GM19193 (cell line): Measurements from ENCODE around the gene FRYL.

Experiments used
- POLR2A ChIP-seq: IDR thresholded peaks from 4 replicates; pipeline ENCODE4 v1.6.1; 2011; ENCODE audit not compliant: insufficient read depth, insufficient read length; ENCODE audit errors: extremely low read depth

FRYL gene

DNA sequence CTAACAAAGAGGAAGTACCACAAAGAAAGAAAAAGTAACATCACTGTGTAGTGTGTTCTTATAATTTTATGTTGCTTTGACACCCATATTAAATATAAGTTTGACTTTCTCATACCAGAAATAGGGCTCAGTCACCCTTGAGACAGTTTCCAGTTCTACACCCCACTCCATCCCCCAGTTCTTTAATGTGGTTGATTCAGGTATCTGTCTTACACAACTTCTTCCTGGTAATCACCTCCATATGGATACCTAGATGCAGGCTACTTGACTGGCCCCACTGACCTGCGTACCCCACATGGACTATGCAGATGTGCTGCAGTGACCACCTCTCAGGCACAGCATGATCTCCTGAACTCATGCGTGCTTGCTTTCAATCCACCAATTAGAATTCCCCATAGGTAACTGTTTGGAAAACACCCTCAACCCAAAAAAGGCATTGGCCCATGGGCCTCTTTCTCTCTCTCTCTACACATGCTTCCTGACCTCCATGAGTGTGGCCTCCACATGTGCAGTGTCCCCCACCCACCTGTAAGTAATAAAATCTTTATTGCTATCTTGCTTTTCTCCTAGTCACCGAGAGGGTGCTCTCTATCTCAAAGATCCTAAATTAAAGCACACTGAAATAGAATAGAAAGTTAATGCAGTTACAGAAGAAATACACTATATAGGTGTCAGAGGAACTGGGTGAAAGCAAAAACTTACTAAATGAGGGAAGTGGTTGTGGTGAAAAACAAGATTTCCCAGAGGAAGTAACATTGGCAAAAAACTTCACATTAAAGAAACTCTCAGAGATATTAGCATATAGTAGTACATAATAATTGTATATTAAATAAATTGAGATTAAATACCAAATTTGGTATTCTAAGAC lies 191.6 kb downstream of the FRYL start:
- no peak for TF ChIP-seq POLR2A

DNA sequence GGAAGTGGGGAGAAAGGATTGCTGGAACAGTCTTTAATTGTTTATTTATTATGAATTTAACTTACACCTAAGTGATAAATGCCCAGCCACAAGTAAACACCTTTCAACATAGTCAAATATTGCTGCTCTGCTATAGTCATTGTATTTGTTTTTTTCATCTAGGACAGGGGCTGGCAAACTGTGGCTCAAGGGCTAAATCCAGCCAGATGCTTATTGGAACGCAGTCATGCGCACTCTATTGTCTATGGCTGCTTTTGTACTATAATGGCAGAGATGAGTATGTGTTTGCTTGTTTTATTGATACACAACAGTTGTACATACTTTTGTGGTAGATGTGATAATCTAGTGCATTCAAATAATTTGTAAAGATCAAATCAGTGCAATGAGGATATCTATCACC lies 194.7 kb downstream of the FRYL start:
- TF ChIP-seq POLR2A = no peak

DNA sequence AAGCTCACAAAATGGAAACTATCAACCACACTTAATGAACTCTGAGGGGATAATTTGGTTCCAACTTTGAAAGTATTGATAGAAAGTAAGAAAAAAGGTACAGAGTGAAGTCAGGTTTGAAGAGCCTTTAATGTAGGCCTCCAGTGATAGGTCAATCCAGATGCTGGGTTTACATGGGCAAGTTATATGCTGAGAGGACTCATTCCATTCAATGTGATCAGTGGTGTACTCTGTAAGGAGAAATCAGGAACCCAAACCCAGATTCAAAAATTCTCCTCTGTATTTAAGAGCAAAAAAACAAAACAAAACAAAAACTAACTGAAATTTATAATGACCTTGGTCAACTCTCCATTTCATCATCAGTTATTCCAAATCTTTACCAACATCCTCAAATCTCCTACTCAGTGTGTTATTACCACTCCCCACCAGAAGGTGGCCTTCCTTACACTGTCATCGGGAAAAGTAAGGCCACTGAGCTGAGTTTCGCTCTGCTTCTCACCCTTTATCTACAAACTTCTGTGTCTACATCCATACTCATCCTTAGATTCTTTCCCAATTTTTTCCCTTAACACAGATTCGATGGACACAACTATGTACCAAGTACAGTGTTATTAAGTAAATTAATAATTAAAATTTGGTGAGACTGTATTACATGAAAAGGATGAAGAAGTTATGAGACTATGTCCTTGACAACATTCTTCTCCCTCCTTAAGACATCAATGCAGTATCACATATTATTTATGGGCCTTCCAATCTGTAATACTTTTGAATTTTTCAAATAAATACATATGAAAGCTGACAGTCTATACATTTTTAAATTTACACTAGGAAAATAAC lies 201.7 kb downstream of the FRYL start:
- TF ChIP-seq POLR2A = no peak

DNA sequence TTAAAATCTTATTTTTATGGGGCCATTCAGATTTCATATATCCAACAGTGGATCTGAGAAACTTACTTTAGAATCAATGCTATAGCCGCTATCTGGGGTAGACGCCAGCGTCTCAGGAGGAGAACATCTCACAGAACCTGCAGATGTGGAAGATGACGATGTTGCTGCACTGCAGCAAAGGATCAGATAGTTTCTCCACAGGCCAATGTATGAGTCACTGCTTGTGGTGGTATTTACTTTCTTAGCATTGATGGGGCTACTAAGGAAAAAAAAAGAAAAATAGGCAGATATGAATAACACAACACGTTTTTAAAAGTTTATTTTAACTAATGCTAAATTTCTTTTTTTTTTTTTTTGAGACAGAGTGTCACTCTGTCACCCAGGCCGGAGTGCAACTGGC lies 204.1 kb downstream of the FRYL start:
- no peak for TF ChIP-seq POLR2A

DNA sequence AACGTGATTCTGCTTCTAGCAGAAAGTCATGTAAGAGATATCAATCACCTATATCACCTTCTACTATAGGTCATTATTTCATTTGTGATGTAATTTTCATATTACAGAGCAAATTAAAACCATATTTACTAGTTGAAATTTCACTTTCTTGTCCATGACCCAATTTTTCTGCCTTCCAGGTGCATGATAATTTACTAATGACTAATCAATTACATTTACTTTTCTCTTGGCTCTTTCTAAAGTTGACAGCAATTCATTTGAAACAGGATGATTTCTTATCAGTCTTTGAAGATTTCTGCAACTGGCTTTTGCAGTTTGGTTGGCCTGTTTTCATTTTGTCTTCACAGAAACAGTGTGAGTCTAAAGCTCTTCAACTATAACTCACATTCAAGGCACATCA lies 208.6 kb downstream of the FRYL start:
- TF ChIP-seq POLR2A = no peak

DNA sequence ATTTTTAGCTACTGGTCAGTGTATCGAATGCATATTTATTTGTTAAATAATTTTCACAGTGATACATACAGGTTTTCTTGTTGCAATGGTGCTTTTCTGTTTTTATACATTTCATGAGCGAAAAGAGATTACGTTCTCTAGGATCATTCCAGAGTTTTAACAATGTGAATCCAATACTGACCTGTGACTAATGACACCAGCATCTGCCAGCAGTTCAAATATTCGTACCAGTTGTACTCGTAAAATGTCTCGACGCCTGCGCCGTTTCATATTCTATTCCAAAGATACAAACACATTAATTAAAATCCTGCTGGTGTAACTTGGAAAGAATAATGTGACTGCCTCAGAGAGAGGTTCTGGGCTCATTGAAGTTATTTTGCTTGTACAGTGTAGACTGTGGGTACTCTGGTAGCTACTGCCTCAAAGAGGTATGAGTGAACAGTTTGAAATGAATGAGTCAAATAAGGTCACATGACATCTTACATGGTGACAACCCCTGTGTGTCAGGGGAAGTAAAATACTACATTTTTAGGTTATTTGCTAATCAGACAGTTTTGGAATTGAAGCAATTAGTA lies 209.3 kb downstream of the FRYL start:
- TF ChIP-seq POLR2A = no peak

DNA sequence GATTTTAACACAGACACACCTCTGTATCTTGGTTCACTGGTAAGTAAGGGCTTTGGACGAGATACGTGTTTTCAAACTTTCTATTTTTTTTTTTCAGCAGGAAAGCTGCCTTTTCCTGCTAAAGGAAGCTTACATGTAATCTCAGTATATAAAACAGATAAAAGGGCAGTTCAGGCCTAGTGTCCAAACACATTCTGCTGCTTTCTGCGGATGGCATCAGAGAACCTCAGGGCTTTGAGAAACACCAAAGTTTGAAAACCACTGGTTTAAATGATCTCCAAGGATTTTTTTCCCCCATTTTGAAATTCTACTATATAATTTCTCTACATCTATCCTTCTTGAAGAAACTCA lies 214.1 kb downstream of the FRYL start:
- TF ChIP-seq POLR2A = no peak

DNA sequence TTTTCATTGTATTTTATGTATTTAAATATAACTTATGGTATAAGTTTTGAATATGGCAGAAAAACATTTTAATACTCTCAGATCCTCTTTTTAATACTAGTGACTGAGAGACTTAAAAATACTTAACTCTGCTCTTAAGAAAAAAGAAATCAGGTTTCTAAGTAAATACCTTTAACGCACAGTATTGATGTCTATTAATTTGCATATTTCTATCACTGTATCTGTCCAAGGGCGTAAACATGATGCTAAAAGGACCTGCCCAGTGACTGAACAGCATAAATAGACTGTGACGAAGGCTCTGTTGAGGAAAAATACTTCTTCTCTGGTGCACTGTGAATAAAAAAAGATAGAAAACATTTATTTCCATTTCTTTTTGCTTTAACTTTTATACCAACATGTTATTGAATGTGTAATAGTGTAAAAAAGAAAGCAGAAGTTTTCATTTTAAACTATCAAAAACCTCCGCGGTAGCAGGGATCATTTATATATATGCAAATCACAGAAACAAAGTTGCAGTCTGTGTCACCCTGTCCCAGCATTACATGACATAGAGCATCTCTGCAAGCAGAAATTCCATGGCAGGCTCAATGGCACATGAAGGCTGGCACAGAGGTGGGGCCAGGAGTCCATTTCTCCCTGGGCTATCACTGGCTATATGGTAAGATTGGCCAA lies 214.6 kb downstream of the FRYL start:
- TF ChIP-seq POLR2A = no peak

DNA sequence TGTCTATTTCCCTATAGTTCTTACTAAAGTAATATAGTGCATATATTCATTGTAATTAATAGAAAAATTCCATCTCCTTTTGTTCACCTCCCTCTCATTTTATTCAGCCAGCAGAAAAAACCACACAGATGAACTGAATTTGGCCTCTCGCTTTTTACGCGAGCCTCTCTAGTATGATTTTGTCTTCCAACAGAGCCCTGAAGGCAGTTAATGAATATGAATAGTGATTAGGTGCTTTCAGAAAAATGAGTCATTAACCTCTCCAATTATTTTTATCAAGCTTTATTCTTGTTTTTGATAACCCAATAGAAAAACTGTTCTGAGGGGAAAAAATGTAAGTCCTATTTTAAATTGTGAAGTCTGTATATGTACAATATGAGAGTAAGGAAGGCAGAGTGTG lies 215.9 kb downstream of the FRYL start:
- no peak for TF ChIP-seq POLR2A

DNA sequence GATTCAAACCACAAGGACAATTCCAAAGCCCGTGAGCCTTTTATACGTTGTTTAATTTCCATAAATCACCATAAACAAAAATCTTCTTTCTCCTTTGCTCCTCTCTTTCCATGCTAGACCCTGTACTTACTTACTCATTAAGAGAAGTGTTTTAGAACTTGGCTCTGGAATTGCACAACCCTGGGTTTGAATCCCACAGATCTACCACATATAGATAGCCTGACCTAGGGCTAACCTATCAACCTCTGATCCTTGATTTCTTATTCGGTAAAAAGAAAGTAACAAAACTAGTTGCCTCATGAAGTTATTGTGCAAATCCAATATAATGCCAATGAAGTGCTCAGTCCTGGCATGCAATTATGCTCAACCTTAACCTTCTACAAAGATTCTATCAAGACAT lies 221.3 kb downstream of the FRYL start:
- no peak for TF ChIP-seq POLR2A

DNA sequence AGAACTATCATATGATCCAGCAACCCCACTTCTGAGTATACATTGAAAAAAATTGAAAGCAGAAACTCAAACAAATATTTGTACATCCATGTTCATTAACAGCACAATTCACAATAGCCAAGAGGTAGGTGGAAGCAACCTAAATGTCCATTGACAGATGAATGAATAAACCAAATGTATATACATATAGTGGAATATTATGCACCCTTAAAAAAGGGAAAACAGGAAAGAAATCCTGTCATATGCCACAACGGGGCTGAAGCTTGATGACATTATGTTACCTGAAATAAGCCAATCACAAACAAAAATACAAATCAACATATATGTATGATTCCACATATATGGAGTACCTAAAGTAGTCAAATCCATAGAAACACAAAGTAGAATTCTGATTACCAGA lies 222.1 kb downstream of the FRYL start:
- no peak for TF ChIP-seq POLR2A

DNA sequence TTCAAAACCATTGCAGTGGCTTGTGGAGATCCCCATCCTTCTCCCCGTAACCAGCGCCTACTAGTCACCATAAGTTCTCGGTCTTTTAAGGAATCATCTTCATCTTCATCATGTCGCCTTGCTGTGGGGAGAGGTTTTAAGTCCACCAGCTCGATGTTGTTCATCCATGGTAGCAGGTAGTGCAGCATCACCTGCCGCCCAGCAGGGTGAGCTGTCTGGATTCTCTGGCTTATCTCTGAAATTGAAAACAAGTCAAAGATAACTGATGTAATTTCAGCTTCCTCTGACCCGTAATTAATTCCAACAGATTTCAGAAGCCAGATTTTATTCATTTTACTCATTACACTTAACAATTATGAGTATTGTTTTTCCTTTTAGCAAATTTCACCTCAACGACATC lies 222.6 kb downstream of the FRYL start:
- TF ChIP-seq POLR2A = no peak

DNA sequence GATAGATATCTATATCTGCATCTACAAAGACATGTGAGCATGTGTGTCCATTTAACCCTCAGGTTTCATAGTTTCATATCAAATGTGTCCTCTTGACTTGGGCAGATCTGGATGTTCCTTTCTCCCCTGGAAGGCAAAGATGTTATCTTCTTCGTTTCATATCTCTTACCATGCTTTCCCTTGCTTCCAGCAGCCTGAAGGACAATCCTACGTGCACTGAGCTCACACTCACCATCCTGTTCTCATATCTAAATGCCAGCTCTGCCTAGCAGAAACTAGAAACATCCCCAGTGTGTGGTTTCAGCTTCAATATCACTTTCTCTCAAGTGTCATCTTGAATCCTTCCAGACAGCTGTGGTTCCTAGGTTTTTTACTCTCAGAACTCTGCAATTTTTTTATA lies 223.8 kb downstream of the FRYL start:
- TF ChIP-seq POLR2A = no peak

DNA sequence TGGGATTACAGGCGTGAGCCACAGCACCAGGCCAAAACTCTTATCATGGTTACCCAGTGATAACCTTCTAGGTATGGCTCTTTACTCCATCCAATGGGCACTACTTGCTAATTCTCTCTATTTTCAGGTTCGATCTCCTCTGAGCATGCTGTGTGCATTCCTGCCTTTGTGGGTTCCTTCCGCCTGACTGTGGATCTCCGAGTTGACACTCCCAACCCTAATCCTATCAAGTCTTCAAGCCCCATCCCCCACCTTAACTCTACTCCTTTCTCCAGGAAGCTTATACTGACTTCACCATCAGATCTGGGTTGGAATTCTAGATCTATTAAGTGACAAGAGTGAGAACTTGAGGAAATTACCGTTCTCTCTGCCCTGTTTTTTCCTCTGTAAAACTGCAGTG lies 225.5 kb downstream of the FRYL start:
- no peak for TF ChIP-seq POLR2A

DNA sequence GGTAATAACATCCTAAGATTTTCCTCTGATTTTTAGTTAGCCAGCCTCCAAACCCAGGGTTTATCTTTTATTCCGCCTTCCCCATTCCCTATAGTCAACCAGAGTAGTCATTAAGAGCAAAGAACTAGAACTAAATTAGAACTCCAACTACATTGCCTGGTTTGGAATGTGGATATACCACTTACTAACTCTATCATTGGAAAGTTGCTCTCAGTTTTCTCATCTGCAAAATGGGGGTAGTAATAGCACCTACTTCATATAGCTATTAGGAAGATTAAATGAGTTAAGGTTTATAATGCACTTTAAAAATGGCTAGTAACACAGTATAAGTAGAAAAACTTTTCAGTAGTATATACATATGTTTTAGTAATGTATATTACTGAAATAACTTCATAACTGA lies 226.4 kb downstream of the FRYL start:
- no peak for TF ChIP-seq POLR2A
